ENCODE measurements around the gene FXYD2. TPM values are rescaled to one million over a fixed set of nuclear protein-coding genes. Genes with fewer than 3 reads are reported as not detected.

The FXYD2 gene
- total and polyA plus RNA-seq, 2 of the 13 experiments (the other 11 are each of a cell fraction or from before 2014, with no cell fraction given): 45.9 to 106 TPM

- TF ChIP-seq ZHX2 (IDR thresholded peaks at IDR 0.05; ENCODE audit: low read depth): no peak
- no peak for TF ChIP-seq ZHX2 (CRISPR knock-in tag; IDR thresholded peaks at IDR 0.05; ENCODE audit: borderline replicate concordance)
- TF ChIP-seq ZNF703 (CRISPR knock-in tag; IDR thresholded peaks at IDR 0.05; ENCODE audit: borderline replicate concordance): no peak
- TF ChIP-seq PLRG1 (conservative IDR thresholded peaks at IDR 0.05): no peak
- no peak for TF ChIP-seq ZNF335 (CRISPR knock-in tag; IDR thresholded peaks at IDR 0.05)
- TF ChIP-seq PCBP1 (IDR thresholded peaks at IDR 0.05; ENCODE audit: borderline replicate concordance, low read depth, low read length): no peak
- TF ChIP-seq MLLT10 (CRISPR knock-in tag; IDR thresholded peaks at IDR 0.05): no peak
- TF ChIP-seq CENPBD1 (CRISPR knock-in tag; IDR thresholded peaks at IDR 0.05; ENCODE audit: borderline replicate concordance, low read depth): no peak
- TF ChIP-seq KDM6A (CRISPR knock-in tag; IDR thresholded peaks at IDR 0.05; ENCODE audit: low read depth): no peak
- no peak for TF ChIP-seq ZNF451 (CRISPR knock-in tag; IDR thresholded peaks at IDR 0.05)
- TF ChIP-seq ZNF326 (CRISPR knock-in tag; IDR thresholded peaks at IDR 0.05; ENCODE audit: borderline replicate concordance): no peak
- no peak for TF ChIP-seq NFE2L1 (CRISPR knock-in tag; IDR thresholded peaks at IDR 0.05; ENCODE audit: borderline replicate concordance)
- no peak for TF ChIP-seq ZNF235 (CRISPR knock-in tag; IDR thresholded peaks at IDR 0.05; ENCODE audit: borderline replicate concordance)
- TF ChIP-seq TFAP4 (IDR thresholded peaks at IDR 0.05; ENCODE audit: borderline replicate concordance, low read depth): peak; percentile 95
- TF ChIP-seq LRRFIP1 (CRISPR knock-in tag; conservative IDR thresholded peaks at IDR 0.05): no peak
- no peak for TF ChIP-seq KLF11 (CRISPR knock-in tag; IDR thresholded peaks at IDR 0.05)
- no peak for TF ChIP-seq MAFF (IDR thresholded peaks at IDR 0.05; ENCODE audit: low read depth, low read length)
- no peak for TF ChIP-seq FOSL1 (CRISPR knock-in tag; IDR thresholded peaks at IDR 0.05; ENCODE audit: borderline replicate concordance)
- TF ChIP-seq REXO4 (CRISPR knock-in tag; IDR thresholded peaks at IDR 0.05; ENCODE audit: borderline replicate concordance): 0 out of 2 replicates have a peak, but pooled peaks have one; percentile 13
Measured at GRCh38 chr11:117824571-117825537, at the start of gene FXYD2 (continued).

Measured in HepG2 (cell line).